GM18498 (cell line): ENCODE data around the gene RSPO4.
A peak's percentile ranks its signal among the peaks of the same experiment; 100 is the strongest.

Experiments
- ATAC-seq: cut with Tn5 transposase; IDR thresholded peaks from one replicate; pipeline ENCODE4 v1.9.1; 2021; ENCODE audit warnings: mild to moderate bottlenecking, moderate library complexity; ENCODE audit not compliant: unreplicated experiment

Gene RSPO4

GRCh38 chr20:971346-971745, 30.8 kb downstream of the RSPO4 start:
- no peak for ATAC-seq

GRCh38 chr20:969868-970267, 32.2 kb downstream of the RSPO4 start:
- no peak for ATAC-seq

DNA sequence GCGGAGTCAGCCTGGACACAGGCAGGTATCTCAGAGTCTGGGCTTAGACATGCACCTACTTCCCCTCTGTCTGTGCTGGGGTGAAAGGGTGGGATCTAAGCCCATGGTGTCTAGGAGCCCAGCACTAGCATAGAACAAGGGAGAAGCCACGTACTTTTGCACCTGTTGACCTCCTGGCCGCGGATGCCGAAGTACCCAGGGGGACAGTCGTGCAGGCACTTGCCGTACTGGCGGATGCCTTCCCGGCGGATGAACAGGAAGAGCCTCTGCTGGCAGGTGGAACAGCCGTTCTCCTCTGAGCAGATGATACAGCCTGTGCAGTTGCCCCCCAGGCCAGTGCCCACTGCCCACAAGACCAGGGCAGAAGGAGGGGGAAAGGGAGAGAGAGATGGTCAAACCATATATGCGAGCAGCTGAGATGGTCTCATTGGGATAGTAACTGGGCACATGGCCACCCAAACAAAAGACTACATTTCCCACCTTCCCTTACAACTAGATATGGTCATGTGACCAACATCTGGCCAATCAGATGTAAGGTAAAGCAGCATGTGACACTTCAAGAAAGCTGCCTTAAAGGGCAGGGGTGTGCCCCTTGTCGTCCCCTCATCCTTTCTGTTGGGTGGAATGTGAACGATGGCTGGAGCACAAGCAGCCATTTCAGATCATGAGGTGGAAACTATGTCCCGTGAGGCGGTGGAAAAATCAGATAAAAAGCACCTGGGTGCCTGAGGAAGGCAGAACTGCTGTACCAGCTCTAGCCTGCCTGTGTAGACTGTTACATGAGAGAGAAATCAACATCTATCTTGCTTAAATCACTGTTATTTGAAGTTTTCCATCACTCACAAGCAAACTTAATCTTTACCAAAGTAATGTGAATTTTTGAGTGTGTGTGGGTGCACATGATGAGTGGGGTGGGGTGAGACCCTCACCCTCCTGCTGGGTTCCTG, 34.0 kb downstream of the RSPO4 start:
- ATAC-seq = no peak

- ATAC-seq = no peak
Measured at GRCh38 chr20:965956-966355, 36.2 kb downstream of the RSPO4 start.

DNA sequence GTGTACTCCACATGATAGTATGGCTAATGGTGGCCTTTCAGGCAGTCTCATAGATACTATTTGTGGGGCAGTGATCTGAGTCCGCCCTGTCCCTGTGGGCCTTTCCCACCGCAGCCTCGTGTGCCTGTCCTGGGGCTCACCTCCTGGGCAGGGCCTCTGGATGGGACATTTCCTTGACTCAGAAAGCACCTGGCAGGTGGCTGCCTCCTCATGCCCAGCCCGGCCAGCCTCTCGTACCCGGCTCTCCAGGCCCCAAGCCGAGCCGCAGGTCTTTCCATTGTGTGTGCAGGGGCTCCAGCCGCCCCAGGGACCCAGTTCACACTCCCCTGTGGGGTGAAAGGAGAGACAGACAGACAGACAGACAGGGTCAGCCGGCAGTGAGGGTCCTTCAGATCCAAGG, 38.3 kb downstream of the RSPO4 start:
- no peak for ATAC-seq

DNA sequence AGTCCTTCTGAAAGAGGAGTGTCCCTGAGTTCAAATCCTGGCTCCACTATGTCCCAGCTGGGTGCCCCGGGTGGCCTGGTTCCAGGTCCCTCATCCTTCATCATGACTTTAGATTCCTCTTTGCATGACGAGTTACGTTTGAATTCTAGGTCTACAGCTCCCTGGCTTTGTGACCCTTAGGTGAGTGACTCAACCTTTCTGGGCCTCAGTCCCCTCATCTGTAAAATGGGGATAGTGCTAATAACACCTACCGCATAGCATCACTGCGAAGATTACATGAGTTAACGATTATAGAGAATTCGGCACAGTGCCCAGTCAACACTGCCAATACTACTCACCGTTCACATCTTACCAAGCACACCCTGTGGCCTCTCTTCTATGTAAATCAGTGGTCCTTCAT, 39.4 kb downstream of the RSPO4 start:
- no peak for ATAC-seq

GRCh38 chr20:962223-962622, 39.9 kb downstream of the RSPO4 start:
- ATAC-seq = no peak

- ATAC-seq = no peak
Measured at GRCh38 chr20:961768-962167, 40.3 kb downstream of the RSPO4 start.

DNA sequence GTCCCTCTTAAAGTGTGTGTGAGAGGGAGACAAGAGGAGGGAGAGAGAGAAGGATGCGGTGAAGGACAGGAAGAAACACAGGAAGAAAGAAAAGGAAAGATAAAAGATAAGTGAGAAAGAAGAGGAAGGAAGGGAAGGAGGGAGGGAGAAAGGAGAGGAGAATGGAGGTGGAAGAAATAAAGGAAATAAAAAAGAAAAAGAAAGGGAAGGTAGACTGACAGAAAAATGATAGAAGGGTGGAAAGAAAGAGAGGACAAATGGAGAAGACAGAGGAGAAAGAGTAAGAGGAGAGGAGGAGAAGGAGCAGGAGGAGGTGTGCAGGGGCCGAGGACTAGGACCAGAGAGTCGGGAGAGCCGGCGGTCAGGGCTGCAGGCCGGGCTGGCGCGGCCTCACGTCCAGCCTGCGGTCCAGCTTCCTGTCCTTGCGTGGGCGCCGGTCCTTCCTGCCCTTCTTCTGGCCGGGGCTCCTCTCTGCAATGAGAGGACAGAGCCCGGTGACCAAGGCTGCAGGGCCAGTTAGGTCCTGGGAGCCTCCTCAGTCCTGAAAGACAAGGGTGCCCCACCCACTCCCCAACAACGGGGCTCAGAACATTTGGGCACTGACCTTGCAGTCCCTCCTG, 42.0 kb downstream of the RSPO4 start:
- ATAC-seq = no peak

GRCh38 chr20:958936-959815, 42.9 kb downstream of the RSPO4 start:
- no peak for ATAC-seq

DNA sequence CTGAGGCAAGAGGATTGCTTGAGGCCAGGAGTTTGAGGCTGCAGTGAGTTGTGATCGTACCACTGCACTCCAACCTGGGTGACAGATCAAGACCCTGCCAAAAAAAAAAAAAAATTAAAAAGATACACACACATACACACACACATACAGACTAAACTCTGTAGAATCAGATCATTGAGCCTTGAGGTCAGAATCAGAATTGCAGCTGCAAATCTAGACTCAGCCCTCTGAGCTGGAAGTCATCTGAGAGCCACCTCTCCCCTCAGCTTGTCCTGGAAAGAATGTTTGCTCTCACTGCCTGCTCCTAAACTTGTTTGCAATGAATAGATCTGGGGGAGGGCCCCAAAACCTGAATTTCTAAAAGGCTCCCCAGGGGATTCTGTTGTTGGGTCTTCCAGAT, 44.6 kb downstream of the RSPO4 start:
- no peak for ATAC-seq

DNA sequence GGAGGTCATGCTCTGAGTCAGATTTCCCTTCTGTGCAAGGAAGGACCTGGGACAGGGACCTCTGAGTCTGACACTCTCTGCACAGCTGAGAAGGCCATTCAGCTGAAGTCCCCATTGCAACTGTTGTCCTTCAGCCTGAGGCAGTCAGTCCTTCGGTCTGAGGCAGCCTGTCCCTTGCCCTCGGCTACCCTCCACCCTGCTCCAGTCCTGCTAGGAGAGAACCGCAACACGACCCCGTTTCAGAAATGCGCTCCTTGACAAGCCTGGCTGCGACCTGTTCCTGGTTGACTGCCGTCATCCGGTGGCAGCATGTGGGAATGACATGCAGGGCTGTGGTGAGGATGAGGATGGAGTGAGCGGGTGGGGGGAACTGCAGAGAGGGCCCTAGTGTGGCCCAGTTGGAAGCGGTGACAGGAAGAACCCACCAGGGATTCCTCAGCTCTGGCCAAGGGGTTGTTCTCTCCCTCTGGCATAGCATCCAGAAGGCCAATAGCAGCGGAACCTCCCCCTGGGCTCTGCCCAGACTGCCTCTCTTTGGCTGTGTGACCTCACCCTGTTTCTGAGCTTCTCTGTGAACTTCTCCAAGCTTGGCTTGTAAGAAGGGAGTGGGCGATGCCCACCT, 45.7 kb downstream of the RSPO4 start:
- ATAC-seq = peak; percentile 55

- ATAC-seq = no peak
Measured at GRCh38 chr20:955656-956055, 46.5 kb downstream of the RSPO4 start.

DNA sequence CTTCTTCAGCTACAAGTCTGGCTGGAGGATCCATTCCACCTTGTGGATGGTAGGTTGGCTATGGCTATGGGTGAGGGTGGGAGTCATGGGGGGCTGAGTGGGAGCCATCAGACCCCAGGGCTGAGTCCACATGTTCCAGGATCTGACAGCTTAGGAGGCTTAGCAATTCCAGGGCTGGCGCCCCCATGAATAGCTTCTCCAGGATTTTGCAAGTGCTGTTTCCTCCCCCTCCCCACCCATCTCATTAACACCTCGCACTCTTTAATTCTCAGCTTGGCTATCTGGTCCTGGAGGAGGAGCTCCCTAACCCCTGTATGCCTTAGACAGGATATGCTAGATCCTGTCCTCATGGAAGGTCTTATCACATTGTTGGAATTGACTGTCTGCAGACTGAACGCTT, 47.0 kb downstream of the RSPO4 start:
- ATAC-seq = no peak

DNA sequence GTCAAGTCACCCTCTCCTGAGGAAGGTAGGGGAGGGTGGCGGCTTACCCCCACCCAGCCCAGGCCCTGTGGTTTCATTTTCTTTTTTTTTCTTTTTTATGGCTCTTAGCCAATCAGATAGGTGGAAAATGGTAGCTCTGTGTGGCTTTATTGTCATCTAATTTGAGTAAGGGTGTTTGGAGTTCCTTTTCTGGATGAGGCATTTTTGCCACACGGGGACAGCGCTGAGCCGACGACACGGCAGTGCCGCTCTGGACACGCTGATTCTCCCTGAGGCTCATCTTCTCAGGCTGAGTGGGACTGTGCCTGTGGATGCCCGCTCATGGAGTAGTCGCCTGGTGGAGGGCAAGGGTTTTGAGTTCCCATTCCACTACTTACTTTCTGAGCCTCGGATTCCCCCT, 48.4 kb downstream of the RSPO4 start:
- ATAC-seq = no peak

DNA sequence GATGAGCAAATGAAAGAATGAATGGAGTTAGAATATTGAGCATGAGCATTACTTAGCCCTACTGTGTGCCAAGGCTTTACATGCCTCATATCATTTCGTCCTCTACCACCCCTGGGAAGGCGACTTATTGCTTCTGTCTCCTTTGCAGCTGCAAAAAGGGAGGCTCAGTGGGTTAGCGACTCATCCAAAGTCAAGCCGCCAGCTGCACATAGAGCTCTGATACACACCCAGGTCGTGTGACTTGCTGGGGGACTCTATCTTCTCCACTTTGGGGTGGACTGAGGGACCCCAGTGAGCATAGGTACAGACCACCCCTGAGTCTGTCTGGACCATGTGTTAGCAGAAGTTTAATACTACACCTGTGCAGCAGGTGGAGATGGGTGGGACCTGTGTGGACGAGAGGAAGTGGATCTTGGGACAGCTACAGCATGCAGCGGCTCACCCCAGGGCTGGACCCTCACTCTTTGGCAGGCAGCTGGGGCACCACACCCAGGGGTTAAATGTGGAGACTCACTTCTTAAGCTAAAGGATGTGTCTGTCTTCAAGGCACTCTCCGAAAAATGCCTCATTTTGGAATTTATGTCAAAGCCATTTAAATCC, 49.8 kb downstream of the RSPO4 start:
- ATAC-seq = no peak

GRCh38 chr20:951384-952169, 50.5 kb downstream of the RSPO4 start:
- no peak for ATAC-seq

DNA sequence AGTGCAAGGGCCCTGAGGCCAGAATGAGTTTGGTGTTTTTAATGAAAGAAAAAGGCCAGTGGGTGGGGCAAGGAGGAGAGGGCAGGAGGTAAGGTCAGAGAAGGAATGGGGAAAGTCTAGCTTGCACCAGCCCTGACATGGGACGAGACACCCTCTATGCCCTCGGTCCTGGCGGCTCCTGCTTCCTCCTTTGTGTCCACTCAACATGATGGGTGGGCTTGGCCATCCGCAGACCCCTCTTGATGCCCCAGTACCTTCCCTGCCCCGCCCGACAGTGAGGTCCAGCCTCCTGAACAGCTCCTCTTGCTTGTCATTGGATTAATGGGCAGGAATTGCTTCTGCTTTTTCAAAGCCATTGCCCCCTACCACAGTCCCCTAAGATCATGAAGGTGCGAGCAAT, 52.4 kb downstream of the RSPO4 start:
- ATAC-seq = no peak

GRCh38 chr20:946826-947225, 55.3 kb downstream of the RSPO4 start:
- no peak for ATAC-seq

DNA sequence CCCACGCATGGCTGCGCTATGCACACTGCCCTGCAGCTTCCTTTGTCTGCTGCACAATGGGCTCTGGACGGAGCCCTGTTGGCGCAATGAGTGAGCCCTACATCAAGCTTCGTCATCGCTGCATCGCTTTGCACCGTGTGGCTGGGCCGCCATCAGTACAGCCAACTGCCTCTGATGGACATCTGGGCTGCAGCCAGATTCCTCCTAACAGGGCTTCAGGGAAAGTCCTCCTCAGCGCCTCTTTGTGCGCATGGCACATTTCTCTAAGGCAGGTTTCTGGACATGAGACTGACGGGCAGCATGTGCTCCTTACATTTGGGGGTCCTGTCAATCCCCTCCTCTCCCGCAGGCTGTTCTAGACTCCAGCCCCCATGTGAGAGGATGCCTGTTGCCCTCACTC, 56.3 kb downstream of the RSPO4 start:
- no peak for ATAC-seq
